ENCODE data around the gene EPHA2. TPM values are rescaled to one million over a fixed set of nuclear protein-coding genes. Genes with fewer than 3 reads are reported as not detected.
"Not testable (repeated sequence)": the region's sequence is repeated elsewhere in the genome, so short reads cannot be mapped to it uniquely, and the experiment has no call there.

Gene EPHA2
- total RNA-seq, 2 experiments from 2014 or later: 0.22 to 0.33 TPM

GRCh38 chr1:16116002-16116401 lies 39.9 kb downstream of the EPHA2 start:
- POLR2A ChIA-PET: no interaction called here

GRCh38 chr1:16115468-16115983 lies 40.3 kb downstream of the EPHA2 start:
- Mint-ChIP-seq H3K27me3 (peaks cover 2% of the 10 kb centered on the region), H3K9me3 (no peaks in the 10 kb centered on the region), H3K36me3 (no peaks in the 10 kb centered on the region), H3K4me3 (no peak overlapping the region), H3K4me1 (ENCODE audit: low read depth) (no peaks in the 10 kb centered on the region), H3K27ac (no peak overlapping the region)
- CTCF ChIA-PET: interaction anchor here (0.8 to 1.4 kb wide), 2 partner anchors 37 to 71 kb away, joined by 3 read pairs; no protein-coding TSS in a partner anchor
- intact Hi-C loops (cut with micrococcal nuclease): no loop called here
- POLR2A ChIA-PET: no interaction called here
- DNase-seq: no peak

More at GRCh38 chr1:16116002-16116401, 39.9 kb downstream of the EPHA2 start:
- intact Hi-C loops (cut with micrococcal nuclease): no loop called here
- no peak for DNase-seq
- no peaks in the 10 kb centered on the region for H3K36me3 Mint-ChIP-seq
- H3K4me1 Mint-ChIP-seq (ENCODE audit: low read depth): no peaks in the 10 kb centered on the region
- peaks cover 2% of the 10 kb centered on the region for H3K27me3 Mint-ChIP-seq
- H3K4me3 Mint-ChIP-seq: no peak overlapping the region
- H3K27ac Mint-ChIP-seq: no peak overlapping the region
- CTCF ChIA-PET: interaction anchor here (1.4 kb wide), 1 partner anchor 37 kb away, joined by 3 read pairs; no protein-coding TSS in a partner anchor
- H3K9me3 Mint-ChIP-seq: no peaks in the 10 kb centered on the region

GRCh38 chr1:16114527-16115467 lies 41.1 kb downstream of the EPHA2 start:
- Mint-ChIP-seq H3K9me3 (no peaks in the 10 kb centered on the region), H3K27ac (no peak overlapping the region), H3K27me3 (peaks cover 4% of the 10 kb centered on the region), H3K36me3 (no peaks in the 10 kb centered on the region), H3K4me3 (no peak overlapping the region), H3K4me1 (ENCODE audit: low read depth) (no peaks in the 10 kb centered on the region)
- POLR2A ChIA-PET: no interaction called here
- intact Hi-C loops (cut with micrococcal nuclease): no loop called here
- no peak for DNase-seq
- CTCF ChIA-PET: interaction anchor here (0.8 to 1.4 kb wide), 2 partner anchors 36 to 72 kb away, joined by 3 read pairs; no protein-coding TSS in a partner anchor

GRCh38 chr1:16112596-16113555 lies 43.0 kb downstream of the EPHA2 start:
- Mint-ChIP-seq H3K36me3 (peaks cover 5% of the 10 kb centered on the region), H3K27me3 (peaks cover 4% of the 10 kb centered on the region), H3K9me3 (peaks cover 12% of the 10 kb centered on the region), H3K27ac (no peak overlapping the region), H3K4me3 (no peak overlapping the region), H3K4me1 (ENCODE audit: low read depth) (no peaks in the 10 kb centered on the region)
- ChIA-PET CTCF (no interaction called here), POLR2A (no interaction called here)
- no peak for DNase-seq
- intact Hi-C loops (cut with micrococcal nuclease): no loop called here

DNA sequence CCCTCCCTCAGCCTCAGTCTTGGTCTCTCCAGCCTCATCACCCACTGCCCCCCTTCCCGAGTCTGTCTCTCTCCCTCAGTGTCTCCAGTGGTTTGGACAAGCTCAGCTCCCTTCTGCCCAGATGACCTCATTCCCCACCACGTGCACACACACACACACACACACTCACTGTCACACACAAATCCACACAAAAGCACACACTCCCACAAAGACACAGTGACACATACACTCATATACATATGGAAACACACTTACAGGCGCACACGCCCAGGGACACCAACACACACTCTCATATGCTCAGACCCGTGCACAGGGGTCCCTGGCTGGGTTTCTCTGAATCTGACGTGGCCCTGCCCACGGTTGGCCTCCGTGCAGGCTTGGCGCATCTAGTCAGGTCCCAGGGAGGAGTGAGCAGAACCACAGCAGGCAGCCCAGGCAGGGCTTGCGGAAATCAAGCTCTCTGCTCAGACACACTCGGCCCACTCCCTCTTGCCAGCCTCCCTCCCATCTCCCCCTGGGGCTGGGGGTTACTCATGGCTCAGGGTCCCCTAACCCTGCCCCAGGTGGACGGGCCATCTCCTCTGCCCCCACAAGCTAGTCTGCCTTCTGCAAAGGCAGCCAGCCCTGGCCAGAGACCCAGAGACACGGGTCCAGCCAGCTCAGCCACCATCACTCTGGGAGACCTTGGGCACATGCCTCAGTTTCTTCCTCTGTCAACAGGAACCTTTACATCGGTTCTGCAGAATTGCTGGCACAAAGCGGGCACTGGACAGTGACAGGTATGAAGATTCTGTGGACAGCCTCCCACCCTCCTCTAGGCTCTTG lies 43.9 kb downstream of the EPHA2 start:
- Mint-ChIP-seq H3K27ac (no peak overlapping the region), H3K4me1 (ENCODE audit: low read depth) (no peaks in the 10 kb centered on the region), H3K4me3 (no peak overlapping the region), H3K27me3 (peaks cover 11% of the 10 kb centered on the region), H3K9me3 (peaks cover 21% of the 10 kb centered on the region), H3K36me3 (peaks cover 6% of the 10 kb centered on the region)
- no peak for DNase-seq
- intact Hi-C loops (cut with micrococcal nuclease): no loop called here
- CTCF ChIA-PET: no interaction called here
- POLR2A ChIA-PET: no interaction called here

DNA sequence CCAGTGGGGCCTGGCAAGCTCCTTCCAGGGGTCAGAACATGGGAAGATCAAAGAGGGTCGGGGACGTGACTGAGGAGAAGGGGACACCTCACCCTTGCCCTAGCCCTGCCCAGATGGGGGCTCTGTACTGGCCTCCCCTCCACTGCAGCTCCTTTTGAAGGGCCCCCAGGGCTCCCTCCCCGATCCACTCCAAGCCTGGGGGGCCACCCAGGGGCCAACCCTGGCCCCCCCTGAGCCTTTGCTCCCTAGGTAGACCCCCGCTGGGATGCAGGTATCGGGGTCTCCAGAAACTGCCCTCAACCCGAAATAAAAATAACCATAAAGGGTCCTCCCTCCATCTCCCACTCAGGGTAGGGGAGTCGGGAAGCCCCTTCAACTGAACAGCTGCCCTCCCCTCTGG lies 45.0 kb downstream of the EPHA2 start:
- peaks cover 14% of the 10 kb centered on the region for H3K27me3 Mint-ChIP-seq
- ChIA-PET CTCF (no interaction called here), POLR2A (no interaction called here)

GRCh38 chr1:16110456-16110855 lies 45.4 kb downstream of the EPHA2 start:
- ChIA-PET CTCF (no interaction called here), POLR2A (no interaction called here)
- intact Hi-C loops (cut with micrococcal nuclease): no loop called here

More for the DNA sequence above, 45.0 kb downstream of the EPHA2 start:
- intact Hi-C loops (cut with micrococcal nuclease): no loop called here
- Mint-ChIP-seq H3K4me1 (ENCODE audit: low read depth) (no peaks in the 10 kb centered on the region), H3K9me3 (peaks cover 23% of the 10 kb centered on the region), H3K4me3 (no peak overlapping the region), H3K36me3 (peaks cover 6% of the 10 kb centered on the region), H3K27ac (no peak overlapping the region)
- DNase-seq: no peak

GRCh38 chr1:16109571-16109970 lies 46.3 kb downstream of the EPHA2 start:
- H3K9me3 Mint-ChIP-seq: peaks cover 23% of the 10 kb centered on the region
- H3K4me3 Mint-ChIP-seq: no peak overlapping the region
- CTCF ChIA-PET: no interaction called here
- peaks cover 15% of the 10 kb centered on the region for H3K27me3 Mint-ChIP-seq
- no peak overlapping the region for H3K27ac Mint-ChIP-seq
- intact Hi-C loops (cut with micrococcal nuclease): no loop called here
- DNase-seq: no peak
- POLR2A ChIA-PET: no interaction called here
- H3K36me3 Mint-ChIP-seq: peaks cover 6% of the 10 kb centered on the region
- no peaks in the 10 kb centered on the region for H3K4me1 Mint-ChIP-seq (ENCODE audit: low read depth)

More at GRCh38 chr1:16110456-16110855, 45.4 kb downstream of the EPHA2 start:
- H3K9me3 Mint-ChIP-seq: peaks cover 23% of the 10 kb centered on the region
- H3K27me3 Mint-ChIP-seq: peaks cover 15% of the 10 kb centered on the region
- DNase-seq: no peak
- peaks cover 6% of the 10 kb centered on the region for H3K36me3 Mint-ChIP-seq
- H3K27ac Mint-ChIP-seq: no peak overlapping the region
- H3K4me3 Mint-ChIP-seq: no peak overlapping the region
- no peaks in the 10 kb centered on the region for H3K4me1 Mint-ChIP-seq (ENCODE audit: low read depth)

DNA sequence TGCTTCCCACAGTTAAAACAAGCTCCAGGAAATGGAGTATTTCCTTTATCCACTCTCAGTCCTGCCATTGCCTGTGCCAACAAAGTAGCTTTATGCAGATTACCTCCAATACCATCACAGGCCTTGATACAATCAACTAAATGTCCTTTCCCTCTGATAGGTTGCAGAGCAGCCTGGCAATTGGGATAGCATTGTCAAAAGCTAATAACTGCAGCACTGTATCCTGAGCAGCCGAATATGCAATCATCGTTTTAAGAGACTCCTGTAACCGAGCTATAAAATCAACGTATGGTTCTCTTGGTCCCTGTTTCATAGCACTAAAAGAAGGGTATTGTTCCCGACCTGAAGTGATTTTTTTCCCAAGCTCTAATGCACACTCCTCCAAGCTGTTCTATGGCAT lies 48.8 kb downstream of the EPHA2 start:
- Mint-ChIP-seq H3K9me3 (peaks cover 32% of the 10 kb centered on the region), H3K27me3 (peaks cover 16% of the 10 kb centered on the region)
- DNase-seq; POLR2A ChIA-PET; intact Hi-C loops (cut with micrococcal nuclease); H3K4me1 Mint-ChIP-seq (ENCODE audit: low read depth); H3K36me3 Mint-ChIP-seq; H3K27ac Mint-ChIP-seq; H3K4me3 Mint-ChIP-seq: not testable (repeated sequence)
- CTCF ChIA-PET: interaction anchor here (0.6 to 1.1 kb wide), 2 partner anchors 28 to 82 kb away, joined by 3 read pairs; no protein-coding TSS in a partner anchor

DNA sequence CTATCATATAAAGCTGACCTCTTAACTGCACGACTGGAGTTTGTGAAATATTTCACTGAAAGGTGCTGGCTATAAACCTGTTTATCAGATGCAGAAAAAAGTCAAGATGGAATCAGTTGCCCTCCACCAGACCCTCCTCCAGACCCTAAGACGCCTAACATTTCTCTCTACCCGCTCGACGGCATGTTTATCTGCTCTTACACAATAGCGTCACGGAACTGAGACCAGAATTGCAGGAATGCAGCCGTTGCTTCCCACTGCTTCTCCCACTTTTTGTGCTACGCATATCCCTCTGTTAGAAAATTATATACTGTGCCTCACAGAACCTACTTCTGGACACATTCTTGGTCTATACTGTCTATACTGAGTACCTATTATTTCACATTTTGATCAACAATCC lies 54.2 kb downstream of the EPHA2 start:
- ChIA-PET POLR2A (no interaction called here), CTCF (no interaction called here)
- Mint-ChIP-seq H3K27me3 (peaks cover 6% of the 10 kb centered on the region), H3K9me3 (peaks cover 9% of the 10 kb centered on the region), H3K36me3 (no peaks in the 10 kb centered on the region), H3K4me3 (no peak overlapping the region), H3K4me1 (ENCODE audit: low read depth) (no peaks in the 10 kb centered on the region), H3K27ac (no peak overlapping the region)
- DNase-seq: no peak
- intact Hi-C loops (cut with micrococcal nuclease): no loop called here

- ChIA-PET CTCF (interaction anchor here (0.5 to 1.2 kb wide), 2 partner anchors 20 to 211 kb away, joined by 3 read pairs; no protein-coding TSS in a partner anchor), POLR2A (no interaction called here)
- Mint-ChIP-seq H3K36me3 (no peaks in the 10 kb centered on the region), H3K9me3 (peaks cover 9% of the 10 kb centered on the region), H3K4me3 (no peak overlapping the region), H3K4me1 (ENCODE audit: low read depth) (no peaks in the 10 kb centered on the region), H3K27ac (no peak overlapping the region), H3K27me3 (peaks cover 8% of the 10 kb centered on the region)
- intact Hi-C loops (cut with micrococcal nuclease): no loop called here
- no peak for DNase-seq
These were observed 56.5 kb downstream of the EPHA2 start for GRCh38 chr1:16099412-16099811.

All from activated CD4-positive, alpha-beta memory T cell treated with anti-CD3 and anti-CD28 coated beads for 36 hours (primary cell).